B cell (primary cell): ENCODE measurements around the gene LDLRAD3. TPM values are rescaled to one million over a fixed set of nuclear protein-coding genes. Genes with fewer than 3 reads are reported as not detected.

Experiments
- ATAC-seq: fragments of 200-7000 bp; cut with Tn5 transposase; one replicate; pipeline ENCODE4 v1.10.0; 2021; ENCODE audit warnings: low read depth, mild to moderate bottlenecking, moderate number of reproducible peaks, moderate library complexity
- CTCF ChIA-PET: fragments of 350-600 bp; sonication (Branson Sonifier 250); formaldehyde crosslinking; loops from one replicate; lab custom pipeline; 2021; ENCODE audit warnings: antibody characterized with exemption, inconsistent platforms; lab: Charles Lee
- POLR2A ChIA-PET: fragments of 350-600 bp; sonication (Branson Sonifier 250); formaldehyde crosslinking; loops from one replicate; lab custom pipeline; 2021; ENCODE audit warnings: antibody characterized with exemption; lab: Charles Lee
- DNase-seq: peaks from one replicate; pipeline ENCODE4 v3.0.0; 2013
- H2AFZ ChIP-seq: 2 replicates; pipeline ENCODE4 v1.6.1; 2012; ENCODE audit warnings: mild to moderate bottlenecking, low read depth, low read length; ENCODE audit not compliant: insufficient read depth, poor library complexity, severe bottlenecking
- H3K27ac ChIP-seq, 2 donors: 1 replicate in 1 of 2; 2 replicates in 1 of 2; pipeline ENCODE4 v1.5.1; 2012 to 2013; ENCODE audit warnings: low read length in 2 of 2, mild to moderate bottlenecking in 2 of 2, moderate library complexity in 1 of 2
- H3K27me3 ChIP-seq, 4 experiments: fragments of 200-600 bp in 1 of 4; sonication (generic) in 1 of 4; replicated peaks in 1 of 4; 1 replicate in 2 of 4; 2 replicates in 2 of 4; pipeline versions ENCODE4 v1.6.1 to v1.7.0; 2013 to 2016; ENCODE audit warnings: low read length in 3 of 4, mild to moderate bottlenecking in 2 of 4, mixed read lengths in 1 of 4, moderate library complexity in 1 of 4; ENCODE audit not compliant: insufficient read depth in 4 of 4, control insufficient read depth in 3 of 4; ENCODE audit errors: control extremely low read depth in 1 of 4
- H3K36me3 ChIP-seq, 2 experiments: replicated peaks in 1 of 2; 1 replicate in 1 of 2; 2 replicates in 1 of 2; pipeline versions ENCODE4 v1.6.1 to v1.7.1; 2013; ENCODE audit warnings: low read length in 1 of 2; ENCODE audit not compliant: insufficient read depth in 2 of 2, control insufficient read depth in 1 of 2; ENCODE audit errors: control extremely low read depth in 1 of 2, extremely low read depth in 1 of 2
- H3K4me1 ChIP-seq, 2 donors: fragments of 200-600 bp in 1 of 2; sonication (generic) in 1 of 2; 1 replicate in 1 of 2; 2 replicates in 1 of 2; pipeline versions ENCODE4 v1.5.1 to v1.6.1; 2013 to 2017; ENCODE audit warnings: low read length in 2 of 2; ENCODE audit not compliant: control insufficient read depth in 2 of 2, insufficient read depth in 2 of 2
- H3K4me2 ChIP-seq: replicated peaks from 2 replicates; pipeline ENCODE3; 2012; ENCODE audit warnings: mild to moderate bottlenecking, low read depth, low read length; ENCODE audit not compliant: poor library complexity, severe bottlenecking
- H3K4me3 ChIP-seq, 5 experiments: fragments of 200-600 bp in 1 of 5; sonication (generic) in 1 of 5; 1 replicate in 3 of 5; 2 replicates in 2 of 5; pipeline versions ENCODE4 v1.5.1 to v1.7.0; 2011 to 2016; ENCODE audit warnings: low read length in 4 of 5, mild to moderate bottlenecking in 4 of 5, low read depth in 2 of 5, control low read depth in 1 of 5, moderate library complexity in 1 of 5; ENCODE audit not compliant: insufficient read depth in 1 of 5; ENCODE audit errors: control extremely low read depth in 1 of 5, extremely low read depth in 1 of 5
- H3K79me2 ChIP-seq: fragments of 200-600 bp; sonication (generic); one replicate; pipeline ENCODE4 v1.6.0; 2016; ENCODE audit warnings: low read length; ENCODE audit not compliant: control insufficient read depth, insufficient read depth
- H3K9ac ChIP-seq: fragments of 200-600 bp; sonication (generic); 2 replicates; pipeline ENCODE4 v1.6.1; 2017; ENCODE audit warnings: mild to moderate bottlenecking, low read length, moderate library complexity
- H3K9me3 ChIP-seq, 3 donors: one replicate each; pipeline versions ENCODE4 v1.6.1 to v1.7.1; 2013; ENCODE audit warnings: low read length in 2 of 3; ENCODE audit not compliant: control insufficient read depth in 2 of 3, insufficient read depth in 1 of 3; ENCODE audit errors: control extremely low read depth in 1 of 3
- H4K20me1 ChIP-seq: 2 replicates; pipeline ENCODE4 v1.6.0; 2012; ENCODE audit warnings: mild to moderate bottlenecking, low read length; ENCODE audit not compliant: insufficient read depth, control insufficient read depth, poor library complexity, severe bottlenecking
- H3K27ac Mint-ChIP-seq: one replicate; pipeline ENCODE4 v1.8.0; 2021; ENCODE audit warnings: mixed read lengths
- H3K27me3 Mint-ChIP-seq: one replicate; pipeline ENCODE4 v1.8.0; 2021; ENCODE audit warnings: mixed read lengths
- H3K4me1 Mint-ChIP-seq: one replicate; pipeline ENCODE4 v1.8.0; 2021; ENCODE audit warnings: mixed read lengths
- H3K4me3 Mint-ChIP-seq: one replicate; pipeline ENCODE4 v1.8.0; 2021; ENCODE audit warnings: mixed read lengths
- H3K9me3 Mint-ChIP-seq: one replicate; pipeline ENCODE4 v1.8.0; 2022; ENCODE audit warnings: mixed read lengths; ENCODE audit not compliant: insufficient read depth
- EZH2 ChIP-seq: IDR thresholded peaks from 2 replicates; pipeline ENCODE4 v1.6.1; 2012; ENCODE audit warnings: borderline replicate concordance, low read depth, mild to moderate bottlenecking, moderate library complexity, low read length; ENCODE audit not compliant: insufficient read depth, poor library complexity, severe bottlenecking
- WGBS: methylation state at CpG from one replicate; pipeline ENCODE4 v1.1.5; 2013; ENCODE audit warnings: missing lambda C conversion rate; ENCODE audit not compliant: insufficient coverage; 5-methylcytosine and 5-hydroxymethylcytosine counted together
- intact Hi-C: fragments of 100-400 bp; cut with micrococcal nuclease; formaldehyde crosslinking; loops from one replicate; pipeline ENCODE4 v1.10.0; 2022
- polyA plus RNA-seq: library from polyadenylated mRNA; depleted of rRNA; stranded (reverse); fragments of >200 nt; gene quantifications from 2 replicates; pipeline ENCODE4 v1.2.3, GENCODE V29; 2012
- total RNA-seq, 2 donors: library from RNA; stranded (reverse); fragments of 120-200 nt in 1 of 2; gene quantifications; 1 replicate in 1 of 2; 2 replicates in 1 of 2; pipeline versions ENCODE4 v1.2.3 to v1.2.4, GENCODE V29; 2013 to 2022
- TF ChIP-seq, protein P1 (sequence below): fragments of 200-600 bp; IDR thresholded peaks from one replicate; pipeline ENCODE4 v1.8.0; 2022; ENCODE audit warnings: antibody characterized with exemption, mild to moderate bottlenecking

Gene LDLRAD3
- total and polyA plus RNA-seq, 2 donors (not counting 1 experiment from before 2014, with no cell fraction given) = 0.01 TPM; not detected in 1

GRCh38 chr11:36107547-36107946, 163.7 kb downstream of the LDLRAD3 start:
- no peak overlapping the region for H3K4me2 ChIP-seq
- ChIA-PET POLR2A (no interaction called here), CTCF (no interaction called here)
- no peak for ATAC-seq
- intact Hi-C loops = no loop called here
- no peaks in the 10 kb centered on the region for H3K36me3 ChIP-seq
- no peaks in the 10 kb centered on the region for H3K79me2 ChIP-seq
- no CpG with 5 or more reads among the region's 5 CpGs for WGBS
- no peaks in the 10 kb centered on the region for H3K9me3 ChIP-seq
- TF ChIP-seq EZH2 = no peak
- TF ChIP-seq, protein P1, sequence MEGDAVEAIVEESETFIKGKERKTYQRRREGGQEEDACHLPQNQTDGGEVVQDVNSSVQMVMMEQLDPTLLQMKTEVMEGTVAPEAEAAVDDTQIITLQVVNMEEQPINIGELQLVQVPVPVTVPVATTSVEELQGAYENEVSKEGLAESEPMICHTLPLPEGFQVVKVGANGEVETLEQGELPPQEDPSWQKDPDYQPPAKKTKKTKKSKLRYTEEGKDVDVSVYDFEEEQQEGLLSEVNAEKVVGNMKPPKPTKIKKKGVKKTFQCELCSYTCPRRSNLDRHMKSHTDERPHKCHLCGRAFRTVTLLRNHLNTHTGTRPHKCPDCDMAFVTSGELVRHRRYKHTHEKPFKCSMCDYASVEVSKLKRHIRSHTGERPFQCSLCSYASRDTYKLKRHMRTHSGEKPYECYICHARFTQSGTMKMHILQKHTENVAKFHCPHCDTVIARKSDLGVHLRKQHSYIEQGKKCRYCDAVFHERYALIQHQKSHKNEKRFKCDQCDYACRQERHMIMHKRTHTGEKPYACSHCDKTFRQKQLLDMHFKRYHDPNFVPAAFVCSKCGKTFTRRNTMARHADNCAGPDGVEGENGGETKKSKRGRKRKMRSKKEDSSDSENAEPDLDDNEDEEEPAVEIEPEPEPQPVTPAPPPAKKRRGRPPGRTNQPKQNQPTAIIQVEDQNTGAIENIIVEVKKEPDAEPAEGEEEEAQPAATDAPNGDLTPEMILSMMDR = no peak
- no peak for DNase-seq
- Mint-ChIP-seq H3K27ac (no peak overlapping the region), H3K27me3 (peaks cover 17% of the 10 kb centered on the region), H3K9me3 (no peaks in the 10 kb centered on the region), H3K4me1 (no peaks in the 10 kb centered on the region), H3K4me3 (no peak overlapping the region)
- H3K4me3 ChIP-seq = no peak overlapping the region
- no peaks in the 10 kb centered on the region for H3K4me1 ChIP-seq
- H3K9ac ChIP-seq = no peak overlapping the region
- no peak overlapping the region for H3K27ac ChIP-seq
- H3K27me3 ChIP-seq = no peaks in the 10 kb centered on the region
- no peaks in the 10 kb centered on the region for H4K20me1 ChIP-seq
- no peak overlapping the region for H2AFZ ChIP-seq

DNA sequence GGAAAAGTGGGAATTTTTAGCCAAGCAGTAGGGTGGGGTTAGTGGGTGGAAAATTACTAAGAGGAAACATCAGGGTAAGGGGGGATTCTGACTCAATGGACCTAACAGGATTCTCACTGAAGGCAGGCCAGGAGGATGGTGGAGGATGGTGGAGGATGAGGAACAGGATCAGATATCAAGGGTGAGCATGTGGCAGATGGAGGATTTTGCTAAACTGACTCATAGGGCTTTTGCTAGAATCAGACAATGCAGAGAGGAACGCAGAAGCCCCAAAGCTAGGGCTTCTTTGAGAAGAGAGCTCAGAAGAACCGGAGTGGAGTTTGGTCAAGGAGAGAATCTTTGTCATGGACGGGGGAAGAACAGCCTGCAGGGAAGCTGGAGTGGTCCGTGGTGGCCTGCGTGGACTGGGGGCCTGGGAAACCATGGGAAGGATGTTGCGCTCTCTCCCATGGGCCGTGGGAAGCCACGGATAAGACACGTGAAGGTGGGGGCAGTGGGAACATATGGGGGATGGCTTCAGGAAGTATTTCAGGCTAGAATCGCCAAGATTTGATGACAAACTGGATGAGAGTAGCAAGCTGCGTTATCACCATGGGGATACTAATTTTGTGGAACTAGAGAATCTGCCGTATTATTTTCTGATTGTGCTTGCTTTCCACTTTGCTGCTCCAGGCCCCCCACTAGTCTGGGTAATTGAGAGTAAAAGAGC, 165.2 kb downstream of the LDLRAD3 start:
- no peaks in the 10 kb centered on the region for H4K20me1 ChIP-seq
- no peaks in the 10 kb centered on the region for H3K36me3 ChIP-seq
- WGBS = 77% methylated on average over 12 of the region's 12 CpGs
- H3K27me3 ChIP-seq = no peaks in the 10 kb centered on the region
- ATAC-seq (no peak), DNase-seq (no peak)
- no peak overlapping the region for H3K9ac ChIP-seq
- no peak for TF ChIP-seq EZH2
- TF ChIP-seq, protein P1 = no peak
- Mint-ChIP-seq H3K4me3 (no peak overlapping the region), H3K27ac (no peak overlapping the region), H3K9me3 (no peaks in the 10 kb centered on the region), H3K27me3 (peaks cover 14% of the 10 kb centered on the region), H3K4me1 (no peaks in the 10 kb centered on the region)
- no peaks in the 10 kb centered on the region for H3K79me2 ChIP-seq
- intact Hi-C loops = no loop called here
- H2AFZ ChIP-seq = no peak overlapping the region
- no peak overlapping the region for H3K4me3 ChIP-seq
- no peak overlapping the region for H3K27ac ChIP-seq
- H3K4me1 ChIP-seq = no peaks in the 10 kb centered on the region
- peaks cover 0 to 5% (median 0%) of the 10 kb centered on the region in 3 donors for H3K9me3 ChIP-seq
- ChIA-PET POLR2A (no interaction called here), CTCF (no interaction called here)
- H3K4me2 ChIP-seq = no peak overlapping the region
